Limb (tissue), 2 donors: ENCODE data around the gene MRAP.
"Not testable (repeated sequence)": the region's sequence is repeated elsewhere in the genome, so short reads cannot be mapped to it uniquely, and the experiment has no call there.

Experiments
- DNase-seq, 2 donors: peaks; one replicate each; pipeline ENCODE4 v3.0.0-alpha.2; 2016; ENCODE audit errors: extremely low spot score in 2 of 2

Gene MRAP

DNA sequence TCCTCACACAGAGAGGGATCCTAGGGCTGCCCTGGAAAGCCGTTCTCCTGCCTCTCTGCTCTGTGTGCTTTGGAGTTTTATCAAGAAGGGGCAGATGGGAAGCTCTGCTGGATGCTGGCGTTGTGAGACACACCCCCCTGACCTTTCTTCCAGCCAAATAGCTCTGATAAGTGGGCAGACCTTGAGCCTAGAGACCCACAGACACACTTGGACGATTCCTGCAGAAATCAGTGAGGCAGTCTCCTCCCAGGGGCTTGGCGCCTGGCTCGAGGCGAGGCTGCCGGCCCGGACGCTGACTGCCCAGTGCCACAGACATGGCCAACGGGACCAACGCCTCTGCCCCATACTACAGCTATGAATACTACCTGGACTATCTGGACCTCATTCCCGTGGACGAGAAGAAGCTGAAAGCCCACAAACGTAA lies at the start of gene MRAP:
MRAP (plus strand) TSS at position 198 of the 424 bp plus-strand sequence; CDS start at position 315, 117 bp downstream.
- no peak for DNase-seq

DNA sequence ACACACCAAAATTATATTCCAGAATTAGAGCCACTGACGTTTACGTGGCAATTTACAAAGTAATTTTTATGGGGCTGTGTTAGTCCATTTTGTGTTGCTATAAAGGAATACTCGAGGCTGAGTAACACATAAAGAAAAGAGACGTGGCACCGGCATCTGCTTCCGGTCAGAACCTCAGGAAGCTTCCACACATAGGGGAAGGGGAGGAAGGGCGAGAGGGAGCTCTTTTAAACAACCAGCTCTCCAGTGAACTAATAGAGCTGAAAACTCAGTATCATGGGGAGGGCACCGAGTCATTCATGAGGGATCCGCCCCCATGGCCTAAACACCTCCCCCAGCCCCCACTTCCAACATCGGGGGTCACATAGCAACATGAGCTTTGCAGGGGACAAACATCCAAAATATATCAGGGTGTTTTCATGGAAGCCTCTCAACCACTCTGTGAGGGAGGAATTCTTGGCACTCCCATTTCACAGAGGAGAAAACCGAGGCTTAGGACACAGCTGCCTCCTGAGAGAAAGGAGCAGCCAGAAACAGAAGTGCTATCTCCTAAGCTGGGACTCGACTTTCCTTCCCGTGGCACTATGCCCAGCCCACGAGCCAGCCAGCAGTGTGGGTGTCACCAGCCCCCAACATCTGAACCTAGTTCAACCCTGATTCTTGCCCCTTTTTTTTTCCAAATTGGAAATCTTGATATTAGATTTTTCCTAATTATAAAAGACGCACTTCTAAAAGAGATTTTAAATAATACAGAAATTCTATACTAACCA lies 49.0 kb upstream of the MRAP start:
- peak in 1 of 2 donors; percentile 23 for DNase-seq

DNA sequence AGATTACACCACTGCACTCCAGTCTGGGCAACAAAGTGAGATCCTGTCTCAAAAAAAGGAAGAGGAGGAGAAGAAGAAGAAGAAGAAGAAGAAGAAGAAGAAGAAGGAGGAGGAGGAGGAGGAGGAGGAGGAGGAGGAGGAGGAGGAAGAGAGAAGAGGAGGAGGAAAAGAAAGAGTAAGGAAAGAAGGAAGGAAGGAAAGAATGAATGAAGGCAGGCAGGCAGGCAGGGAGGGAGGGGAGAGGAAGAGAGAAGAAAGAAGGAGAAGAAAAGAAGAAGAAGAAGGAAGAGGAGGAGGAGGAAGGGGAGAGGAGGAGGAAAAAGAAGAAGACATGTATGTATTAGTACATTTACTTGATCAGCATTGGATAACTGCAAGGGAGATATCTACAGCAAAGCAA lies 46.5 kb upstream of the MRAP start:
- no peak for DNase-seq

- no peak for DNase-seq
Measured at GRCh38 chr21:32253215-32253641, 45.4 kb upstream of the MRAP start.

GRCh38 chr21:32256251-32256650 lies 42.4 kb upstream of the MRAP start:
- DNase-seq, result peak in 1 of 2 donors; percentile 24

GRCh38 chr21:32256873-32257620 lies 41.6 kb upstream of the MRAP start:
- DNase-seq, result peak; percentile 88 to 92

DNA sequence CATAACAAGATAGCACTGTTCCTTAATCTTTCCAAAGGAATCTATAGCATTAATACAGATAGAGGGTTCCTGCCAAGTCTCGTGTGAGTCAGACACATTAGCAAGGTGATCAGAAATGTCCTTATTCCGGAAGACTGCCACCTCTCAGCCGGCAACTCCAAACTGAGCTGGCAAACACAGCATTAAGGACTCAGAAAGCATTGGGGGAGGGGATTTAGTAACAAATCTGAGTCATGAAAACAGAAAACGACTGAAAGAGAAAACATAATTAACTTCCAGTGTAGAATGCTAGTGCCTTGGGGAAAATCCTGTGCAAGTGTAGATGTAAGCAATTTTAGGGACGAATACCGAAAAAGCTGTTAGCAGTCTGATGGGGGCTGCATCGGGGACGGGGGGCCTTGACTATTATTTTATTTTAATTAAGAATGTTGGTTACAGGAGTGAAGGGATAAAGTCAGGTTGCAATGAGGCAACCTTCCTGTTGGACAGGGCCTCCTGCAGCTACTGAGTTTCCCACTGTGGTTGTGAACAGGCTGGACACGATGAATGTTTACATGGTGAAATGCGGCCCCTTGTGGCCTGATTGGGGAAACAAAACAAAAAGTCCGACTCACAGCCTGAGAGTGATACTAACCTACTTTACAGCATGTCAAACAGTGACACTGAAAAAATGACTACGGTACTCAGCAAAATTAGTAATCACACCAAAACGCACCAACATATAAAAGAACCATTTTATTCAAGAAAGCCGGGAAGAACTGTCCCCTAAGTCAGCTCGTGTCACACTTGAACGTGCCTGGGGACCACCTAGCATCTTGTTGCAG lies 40.5 kb upstream of the MRAP start:
- DNase-seq, result peak; percentile 84 to 87

- not testable (repeated sequence) for DNase-seq
Measured at GRCh38 chr21:32258786-32259048, 39.9 kb upstream of the MRAP start.

DNA sequence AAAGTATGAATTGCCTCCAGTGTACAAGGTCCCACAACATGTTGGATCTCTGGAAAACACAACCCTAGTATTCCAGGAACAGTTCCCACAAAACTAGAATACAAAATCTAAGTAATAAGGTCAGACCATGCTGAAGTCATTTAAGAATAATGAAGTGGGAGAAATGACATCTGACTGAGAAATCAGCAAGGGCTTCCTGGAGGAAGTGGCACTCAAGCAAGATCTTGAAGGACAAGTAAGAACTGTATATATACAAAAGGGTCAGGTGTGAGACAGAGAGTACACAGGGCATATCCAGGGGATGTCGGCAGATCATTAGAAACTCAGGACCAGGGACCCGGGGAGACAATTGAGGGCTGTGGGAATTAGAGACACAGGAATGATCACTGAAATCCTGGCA lies 38.5 kb upstream of the MRAP start:
- no peak for DNase-seq

GRCh38 chr21:32261929-32262328 lies 36.7 kb upstream of the MRAP start:
- no peak for DNase-seq

GRCh38 chr21:32265321-32265720 lies 33.3 kb upstream of the MRAP start:
- not testable (repeated sequence) for DNase-seq

- DNase-seq, result no peak
Measured at GRCh38 chr21:32270748-32271147, 27.9 kb upstream of the MRAP start.

- DNase-seq, result no peak
Measured at GRCh38 chr21:32276671-32277070, 22.0 kb upstream of the MRAP start.

- no peak for DNase-seq
Measured at GRCh38 chr21:32278103-32278502, 20.6 kb upstream of the MRAP start.

DNA sequence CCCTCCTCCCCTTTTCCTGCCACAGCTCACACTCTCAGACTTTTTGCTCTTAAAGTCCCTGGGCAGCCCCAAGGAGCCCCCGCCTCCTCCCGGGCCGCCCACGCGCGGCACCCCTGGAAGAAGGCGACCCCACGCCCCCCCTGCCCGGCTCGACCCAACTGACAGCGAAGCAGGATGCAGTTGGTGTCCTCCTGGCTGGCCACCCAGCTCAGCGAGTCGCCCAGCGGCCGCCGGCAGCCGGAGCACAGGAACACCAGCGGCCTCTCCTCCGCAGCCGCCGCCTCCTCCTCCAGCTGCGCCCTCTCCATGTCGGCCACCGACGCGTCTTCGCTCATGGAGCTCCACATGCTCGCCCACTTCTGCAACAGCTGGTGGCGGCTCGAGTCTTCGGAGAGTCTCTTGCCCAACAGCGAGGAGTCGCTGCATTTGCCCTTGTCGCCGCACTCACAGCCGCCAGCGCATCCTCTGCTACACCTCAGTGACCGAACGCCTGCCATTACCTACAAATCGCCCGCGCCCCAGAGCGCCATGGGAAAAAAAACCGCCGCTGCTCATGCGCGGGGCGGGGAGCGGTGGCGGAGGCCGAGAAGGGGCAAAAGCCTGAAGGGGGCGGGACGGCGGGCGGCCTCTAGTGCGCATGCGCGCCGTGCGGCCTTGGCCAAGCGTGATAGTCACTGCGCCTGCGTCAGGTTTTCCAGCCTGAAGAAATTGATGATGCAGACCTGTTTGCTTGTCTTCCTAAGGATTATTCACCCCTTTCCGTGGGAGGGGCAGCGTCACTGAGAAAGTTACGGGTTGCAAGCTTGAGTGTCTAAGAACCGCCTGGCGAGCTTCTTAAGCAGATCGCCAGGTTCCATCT lies 19.9 kb upstream of the MRAP start, which contains the start of gene MIS18A:
MIS18A (minus strand) TSS at position 532 of the 859 bp plus-strand sequence; CDS start at position 497, 35 bp downstream.
- DNase-seq, result peak; percentile 96 to 98

DNA sequence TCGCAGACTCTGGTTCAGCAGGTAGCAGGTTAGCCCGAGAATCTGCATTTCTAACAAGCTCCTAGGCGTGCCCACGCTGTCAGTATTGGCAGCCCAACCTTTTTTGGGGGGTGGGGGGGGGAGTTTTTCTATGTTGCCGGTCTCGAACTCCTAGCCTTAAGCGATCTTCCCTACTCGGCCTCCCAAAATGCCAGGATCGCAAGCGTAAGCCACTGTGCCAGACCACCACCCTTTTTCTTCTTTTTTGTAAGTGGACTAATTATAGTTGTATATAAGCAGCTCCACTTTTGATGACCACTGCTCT lies 19.3 kb upstream of the MRAP start:
- no peak for DNase-seq

DNA sequence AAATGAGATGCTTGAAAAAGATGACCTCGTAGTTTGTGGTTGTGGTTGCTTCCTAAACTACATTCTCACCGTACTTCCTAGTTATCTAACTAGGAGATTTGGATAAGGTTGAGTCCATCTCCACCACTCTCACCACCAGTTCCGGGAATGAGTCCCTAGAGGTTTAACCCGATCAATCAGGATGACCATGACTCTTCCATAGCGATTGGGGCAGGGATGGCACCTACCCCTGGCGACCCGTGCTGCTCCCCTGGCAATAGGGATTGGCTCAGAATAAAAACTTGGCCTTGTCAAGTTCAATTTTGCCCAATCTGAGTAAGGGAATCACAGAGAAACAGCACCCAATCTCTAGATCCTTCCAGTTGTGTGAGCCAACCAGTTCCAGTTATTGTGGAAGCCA lies 17.1 kb upstream of the MRAP start:
- no peak for DNase-seq

DNA sequence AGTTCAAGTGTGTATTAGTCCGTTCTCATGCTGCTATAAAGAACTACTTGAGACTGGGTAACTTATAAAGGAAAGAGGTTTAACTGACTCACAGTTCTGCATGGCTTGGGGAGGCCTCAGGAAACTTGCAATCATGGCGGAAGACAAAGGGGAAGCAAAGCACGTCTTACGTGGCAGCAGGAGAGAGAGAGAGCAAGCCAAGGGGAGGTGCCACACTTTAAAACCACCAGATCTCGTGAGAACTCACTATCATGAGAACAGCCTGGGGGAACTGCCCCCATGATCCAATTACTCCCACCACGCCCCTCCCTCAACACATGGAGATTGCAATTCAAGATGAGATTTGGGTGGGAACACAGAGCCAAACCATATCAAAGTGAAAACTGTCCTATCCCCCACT lies 15.7 kb upstream of the MRAP start:
- DNase-seq, result no peak

DNA sequence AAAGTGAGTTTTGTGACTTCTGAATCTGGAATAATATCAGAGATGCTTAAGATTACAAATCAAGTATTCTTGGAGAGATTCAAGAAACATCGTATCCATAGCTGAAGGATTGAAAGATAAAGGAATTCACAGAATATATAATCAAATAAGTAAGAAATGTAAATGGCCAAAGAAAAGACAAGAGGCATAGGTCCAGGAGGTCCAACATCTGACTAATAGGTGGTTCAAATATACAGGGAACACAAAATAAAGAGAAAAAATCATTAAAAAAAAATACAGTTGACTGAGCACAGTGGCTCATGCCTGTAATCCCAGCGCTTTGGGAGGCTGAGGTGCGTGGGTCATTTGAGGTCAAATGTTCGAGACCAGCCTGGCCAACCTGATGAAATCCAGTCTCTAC lies 13.2 kb upstream of the MRAP start:
- DNase-seq, result no peak

DNA sequence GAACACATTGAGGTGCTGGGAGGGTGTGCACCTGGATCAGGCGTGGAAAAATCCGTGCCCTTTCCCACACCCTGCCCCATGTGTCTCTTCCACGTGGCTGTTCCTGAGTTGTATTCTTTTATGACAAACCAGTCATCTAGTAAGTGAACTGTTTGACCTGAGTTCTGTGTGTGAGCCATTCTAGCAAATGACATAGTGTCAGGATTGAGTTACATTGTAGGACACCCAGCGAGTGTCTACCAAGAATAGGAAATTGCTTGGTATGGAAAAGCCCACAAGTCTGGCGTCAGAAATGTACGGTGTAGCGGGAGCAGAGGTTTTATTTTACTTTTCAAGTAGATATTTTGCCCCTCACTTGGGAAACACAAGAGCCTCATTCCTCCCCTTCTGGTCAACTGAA lies 1.2 kb upstream of the MRAP start:
- no peak for DNase-seq

- DNase-seq, result no peak
Measured at GRCh38 chr21:32298148-32298559, 501 bp upstream of the MRAP start.
